ENCODE results near the gene SALL2. TPM values are rescaled to one million over a fixed set of nuclear protein-coding genes. Genes with fewer than 3 reads are reported as not detected.

The SALL2 gene
- total RNA-seq, 1 donor from 2014 or later: 11.2 TPM

DNA sequence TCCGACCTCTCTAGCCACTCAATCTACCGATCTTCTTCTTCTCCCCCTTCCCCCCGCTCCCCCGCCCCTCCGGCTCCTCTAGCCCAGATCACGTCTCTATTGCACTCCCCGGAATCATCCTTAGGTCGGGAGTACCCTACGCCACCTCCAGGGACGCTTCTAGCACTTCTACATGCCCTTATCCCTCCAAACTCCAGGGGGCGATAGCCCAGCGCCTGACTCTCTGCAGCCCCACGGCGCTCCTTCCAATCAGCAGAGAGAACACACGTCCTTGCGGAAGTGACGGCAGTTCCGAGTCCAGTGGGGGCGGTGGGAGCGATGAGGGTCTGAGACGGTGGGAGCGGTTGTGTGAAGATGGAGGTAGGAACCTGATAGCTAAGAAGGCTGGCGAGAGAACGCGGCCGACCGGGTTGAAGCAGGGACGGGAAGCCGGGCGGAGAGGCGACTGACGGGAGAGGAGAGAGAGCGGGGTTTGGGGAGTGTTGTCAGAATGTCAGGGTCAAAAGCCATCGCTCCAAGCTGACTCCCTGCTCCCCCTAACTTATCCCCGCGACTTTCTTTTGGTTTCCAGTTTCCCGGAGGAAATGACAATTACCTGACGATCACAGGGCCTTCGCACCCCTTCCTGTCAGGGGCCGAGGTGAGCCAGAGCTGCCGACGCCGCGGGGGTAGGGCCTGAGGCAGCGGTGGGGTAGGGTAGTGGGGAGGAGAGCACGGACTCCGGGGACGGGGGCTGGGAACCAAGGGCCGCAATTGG, 49.0 kb downstream of the SALL2 start, which contains the start of the genes RAB2B and TOX4:
Gene RAB2B, minus strand, starts transcription at position 35 of the 757 bp plus-strand sequence. CDS start 87 bp downstream, outside the sequence.
Gene TOX4, plus strand, starts transcription at position 271 of the 757 bp plus-strand sequence. Its CDS starts 84 bp downstream, at position 355.
- peak; percentile 98 for DNase-seq

DNA sequence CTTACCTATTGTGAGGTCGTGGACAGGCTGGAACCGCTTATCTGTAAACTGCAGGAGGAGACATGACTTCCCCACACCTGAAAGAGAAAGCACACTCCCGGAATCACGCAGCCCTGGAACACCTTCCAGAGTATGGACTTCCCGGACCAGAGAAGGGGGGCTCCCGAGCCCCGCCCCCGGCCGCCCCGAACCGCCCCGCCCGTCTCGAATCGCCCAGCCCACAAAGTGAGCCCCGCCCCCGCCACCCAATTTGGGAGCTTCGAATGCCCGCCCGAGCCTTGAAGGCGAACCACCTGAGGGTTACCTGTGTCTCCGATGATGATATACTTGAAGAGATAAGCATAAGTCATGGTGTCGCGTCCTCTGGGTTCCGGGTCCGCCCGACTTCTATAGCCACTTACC, 49.6 kb downstream of the SALL2 start:
- DNase-seq: peak; percentile 89

- no peak for DNase-seq
Observed at GRCh38 chr14:21475767-21476522, 50.2 kb downstream of the SALL2 start.

Other genes starting within 250 kb of the SALL2 start
- gene RPGRIP1, start 246.3 kb downstream of the SALL2 start, total RNA-seq: 0.16 TPM
- gene SUPT16H, start 142.3 kb downstream of the SALL2 start, total RNA-seq: 96.7 TPM
- 54.1 TPM for gene CHD8, start 70.2 kb downstream of the SALL2 start, total RNA-seq
- gene RAB2B, start 49.4 kb downstream of the SALL2 start, total RNA-seq: 48.0 TPM
- gene TOX4, start 49.2 kb downstream of the SALL2 start, total RNA-seq: 20.9 TPM
- 87.8 TPM for gene METTL3, start 15.0 kb downstream of the SALL2 start, total RNA-seq
- not detected for gene OR10G3, start 53.7 kb upstream of the SALL2 start, total RNA-seq
- gene OR10G2, start 108.6 kb upstream of the SALL2 start, total RNA-seq: not detected
- not detected for gene OR4E2, start 127.5 kb upstream of the SALL2 start, total RNA-seq
- not detected for gene OR4E1, start 147.5 kb upstream of the SALL2 start, total RNA-seq